ENCODE data around the gene SWAP70. TPM values are rescaled to one million over a fixed set of nuclear protein-coding genes. Genes with fewer than 3 reads are reported as not detected.

SWAP70 gene
- total and polyA plus RNA-seq, 9 of the 15 experiments (the other 6 are each of a cell fraction or from before 2014, with no cell fraction given), result 1.7 to 4.9 (median 3.9) TPM

- TF ChIP-seq UBTF (IDR thresholded peaks at IDR 0.05; ENCODE audit: borderline replicate concordance in 1 of 2, low read depth in 2 of 2, low read length in 2 of 2), result no peak
- TF ChIP-seq ZBTB43 (CRISPR knock-in tag; IDR thresholded peaks at IDR 0.05), result no peak
- no peak for TF ChIP-seq STAT5B (CRISPR knock-in tag; IDR thresholded peaks at IDR 0.05)
- no peak for TF ChIP-seq SNIP1 (IDR thresholded peaks at IDR 0.05; ENCODE audit: low read depth)
- TF ChIP-seq KAT7 (CRISPR knock-in tag; IDR thresholded peaks at IDR 0.05; ENCODE audit: borderline replicate concordance), result no peak
- no peak for TF ChIP-seq E4F1 (CRISPR knock-in tag; IDR thresholded peaks at IDR 0.05; ENCODE audit: borderline replicate concordance)
These were observed 50.5 kb downstream of the SWAP70 start (continued) for GRCh38 chr11:9714272-9714940.

Data from K562 (cell line).